Measurements from ENCODE around the gene RCAN2.

The RCAN2 gene

DNA sequence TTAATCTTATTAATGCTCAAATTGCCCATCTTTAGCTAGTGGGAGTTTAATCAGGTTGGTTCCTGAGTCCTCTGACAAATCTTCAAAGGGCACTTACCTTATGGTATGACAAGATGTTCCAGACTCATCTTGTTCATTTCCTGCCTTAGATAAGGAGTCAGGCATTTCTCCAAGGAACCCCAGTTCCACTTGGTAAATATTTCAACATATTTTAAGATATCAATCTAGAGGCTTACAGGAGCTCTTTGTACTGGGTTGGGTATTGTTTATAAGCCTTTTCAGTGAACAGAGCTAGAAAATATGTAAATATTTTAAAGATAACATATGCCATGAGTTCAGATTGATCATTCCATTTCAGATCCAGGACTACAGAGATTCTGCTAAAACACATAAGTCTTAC lies 159.8 kb downstream of the RCAN2 start:
- no peak for DNase-seq

- DNase-seq = peak; percentile 40
These were observed 161.7 kb downstream of the RCAN2 start for GRCh38 chr6:46329568-46329967.

DNA sequence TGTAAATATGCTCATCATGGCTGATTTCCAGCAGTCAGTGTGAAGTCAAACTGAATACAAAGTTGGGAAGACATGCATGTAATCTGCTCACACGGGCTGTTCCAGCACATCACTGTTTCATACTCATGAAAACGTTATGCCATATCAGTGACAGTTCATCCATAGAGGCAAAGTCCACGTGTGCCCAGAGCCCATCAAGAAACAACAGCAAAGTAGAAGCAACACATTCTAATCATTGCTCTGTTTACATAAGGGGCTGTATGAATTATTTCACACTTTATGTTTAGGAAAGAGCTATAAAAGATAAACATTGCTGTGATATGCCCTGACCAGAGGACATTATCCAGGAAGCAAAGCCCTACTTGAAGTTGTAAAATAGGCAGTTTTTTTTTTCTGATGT lies 163.5 kb downstream of the RCAN2 start:
- DNase-seq = no peak

GRCh38 chr6:46325561-46326530 lies 165.4 kb downstream of the RCAN2 start:
- peak; percentile 89 for DNase-seq

- DNase-seq = no peak
These were observed 166.5 kb downstream of the RCAN2 start for GRCh38 chr6:46324706-46325105.

DNA sequence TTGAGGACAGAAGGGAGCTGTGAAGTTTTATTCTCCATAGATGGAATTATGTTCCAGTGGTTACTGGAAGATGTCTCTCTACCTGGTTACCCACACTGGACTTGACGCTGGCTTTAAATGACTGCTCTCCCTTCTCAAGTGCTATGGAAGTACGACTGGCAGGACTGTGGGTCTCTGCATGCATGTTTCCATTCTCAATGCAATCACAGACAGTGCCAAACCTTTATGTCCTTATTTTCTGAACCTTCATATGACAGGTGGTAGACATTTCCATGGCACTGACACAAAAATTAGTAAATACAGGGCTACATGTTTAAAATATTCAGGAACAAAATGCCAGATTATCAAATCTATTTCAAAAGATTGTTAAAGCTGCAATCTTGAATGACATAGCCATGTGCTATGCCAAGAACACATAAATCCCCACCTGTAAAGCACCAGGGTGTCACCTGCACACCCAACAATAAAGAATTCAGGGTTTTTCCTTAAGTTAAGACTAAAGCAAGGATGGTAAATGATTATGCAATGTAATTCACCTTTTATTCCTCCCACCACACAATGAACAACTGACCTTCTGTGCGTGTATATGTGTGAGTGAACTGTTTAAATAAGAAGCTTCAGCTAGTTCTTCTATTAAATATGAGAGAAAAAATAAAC lies 167.2 kb downstream of the RCAN2 start:
- DNase-seq = no peak

DNA sequence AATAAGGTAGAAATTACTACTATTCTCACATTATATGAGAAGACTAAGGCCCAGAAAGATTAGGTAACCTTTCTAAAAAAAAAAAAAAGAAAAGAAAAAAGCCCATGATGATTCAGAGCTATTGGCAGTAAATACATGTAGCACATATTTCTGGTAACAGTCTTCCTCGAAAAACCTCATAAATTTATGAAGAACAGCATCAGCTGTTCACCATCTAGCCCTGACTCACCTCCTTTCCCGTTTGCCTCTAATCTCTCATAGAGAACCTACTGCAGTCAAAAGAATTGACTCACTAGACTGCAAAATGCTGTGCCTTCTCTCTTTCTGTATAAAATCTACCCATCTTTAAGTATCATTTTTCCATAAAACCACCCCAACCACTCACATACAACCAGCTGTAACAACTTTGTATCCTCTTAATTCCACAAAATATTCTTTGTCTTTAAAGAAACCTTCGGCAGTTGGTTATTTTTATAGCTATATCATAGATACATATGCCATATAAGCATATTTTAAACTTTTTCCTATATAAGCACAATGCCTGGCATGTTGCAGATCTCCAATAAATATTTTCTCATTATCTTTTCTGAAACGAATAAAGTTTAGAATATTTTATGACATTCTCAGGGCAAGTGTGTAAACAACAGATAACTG lies 167.8 kb downstream of the RCAN2 start:
- DNase-seq = peak; percentile 96

DNA sequence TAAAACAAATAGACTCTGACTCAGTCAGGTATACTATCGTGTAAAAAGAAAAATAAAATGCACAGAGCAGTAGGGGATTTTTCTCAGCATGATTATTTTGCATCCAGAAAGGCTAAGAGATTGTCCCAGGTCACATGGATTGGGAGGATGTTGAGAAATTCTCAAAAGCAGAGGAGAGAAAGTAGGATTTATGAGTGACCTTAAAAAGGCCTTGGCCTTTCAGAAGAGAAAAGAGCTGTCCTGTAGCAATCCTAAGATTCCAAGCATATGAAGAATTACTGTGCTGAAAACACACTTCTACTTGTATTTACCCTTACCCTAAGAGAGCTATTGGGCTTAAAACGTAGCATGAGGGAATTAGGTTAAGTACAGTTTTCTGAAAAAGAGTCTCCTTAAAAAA lies 170.7 kb downstream of the RCAN2 start:
- peak; percentile 28 for DNase-seq

DNA sequence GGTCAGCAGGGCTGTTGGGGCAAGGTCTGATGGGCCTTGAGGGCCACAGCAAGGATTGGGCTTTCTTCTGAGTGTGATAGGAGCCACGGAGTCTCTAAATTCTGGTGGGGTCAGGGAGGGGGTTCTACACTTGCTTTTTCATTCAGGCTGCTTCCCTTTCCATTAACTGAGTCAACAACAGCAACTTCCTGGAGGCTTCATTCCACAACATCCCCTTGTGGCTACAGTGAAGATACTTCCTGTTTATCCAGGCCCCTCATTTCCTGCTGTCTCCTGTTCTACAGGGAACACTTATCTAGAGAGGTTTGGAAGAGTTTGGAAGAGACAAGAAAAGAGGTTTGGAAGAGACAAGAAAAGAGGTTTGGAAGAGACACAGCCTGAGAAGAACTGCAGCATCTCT lies 175.7 kb downstream of the RCAN2 start:
- DNase-seq = no peak

- DNase-seq = no peak
These were observed 178.6 kb downstream of the RCAN2 start for GRCh38 chr6:46312654-46313053.

DNA sequence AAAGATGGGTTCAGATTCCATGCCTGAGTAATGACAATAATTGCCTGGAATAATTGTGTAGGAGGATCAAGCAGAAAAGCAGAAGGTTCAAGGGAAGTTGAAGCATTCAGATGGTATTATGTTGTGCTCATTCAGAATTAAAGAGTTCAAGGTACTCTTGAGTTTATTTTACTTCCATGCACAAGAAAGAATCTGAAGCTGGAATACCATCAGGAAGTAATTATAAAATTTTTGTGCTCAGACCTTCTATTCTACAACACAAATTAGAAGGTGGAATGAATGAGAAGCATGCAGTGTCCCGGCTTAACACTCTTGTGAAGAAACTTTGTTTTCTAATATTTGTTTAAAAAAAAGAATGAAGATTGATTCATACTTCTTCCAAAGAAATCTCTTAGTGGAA lies 181.1 kb downstream of the RCAN2 start:
- peak; percentile 35 for DNase-seq

GRCh38 chr6:46306431-46306830 lies 184.8 kb downstream of the RCAN2 start:
- no peak for DNase-seq

DNA sequence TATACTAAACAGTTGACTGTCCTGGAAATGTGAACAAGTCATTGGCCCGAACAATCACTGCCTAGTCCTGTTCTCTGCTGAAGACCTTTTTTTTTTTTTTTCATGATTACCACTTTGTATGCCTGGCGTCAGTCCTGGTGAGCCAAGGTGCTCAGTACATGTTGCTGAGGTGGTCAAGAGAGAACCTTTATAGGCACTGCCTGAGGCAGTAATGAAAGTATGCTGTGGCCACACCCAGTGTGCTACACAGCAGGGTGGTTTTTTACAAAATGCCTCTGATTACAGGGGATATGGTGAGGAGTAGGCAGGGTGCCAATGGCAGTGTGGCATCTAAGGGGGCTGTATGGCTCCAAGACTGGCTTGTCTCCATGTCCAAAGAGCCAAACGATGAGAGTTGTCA lies 185.4 kb downstream of the RCAN2 start:
- no peak for DNase-seq

DNA sequence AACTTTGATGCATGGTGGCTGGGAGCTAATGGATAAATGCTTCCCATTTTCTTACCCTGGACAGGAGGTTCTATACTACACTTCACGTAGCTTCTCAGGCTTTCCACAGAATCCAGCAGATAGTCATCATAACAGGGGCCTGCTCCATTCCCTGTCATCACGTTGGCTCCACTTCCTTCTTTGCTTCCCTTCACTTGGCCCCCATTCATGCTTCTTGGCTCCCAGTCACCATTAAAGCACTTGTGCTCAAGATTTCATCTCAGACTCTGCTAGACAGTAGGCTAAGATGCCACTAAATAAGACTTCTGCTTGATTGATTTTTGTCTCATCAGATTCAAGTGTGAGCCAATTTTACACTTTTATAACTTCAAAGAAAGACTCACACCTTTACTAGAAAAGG lies 186.0 kb downstream of the RCAN2 start:
- no peak for DNase-seq

DNA sequence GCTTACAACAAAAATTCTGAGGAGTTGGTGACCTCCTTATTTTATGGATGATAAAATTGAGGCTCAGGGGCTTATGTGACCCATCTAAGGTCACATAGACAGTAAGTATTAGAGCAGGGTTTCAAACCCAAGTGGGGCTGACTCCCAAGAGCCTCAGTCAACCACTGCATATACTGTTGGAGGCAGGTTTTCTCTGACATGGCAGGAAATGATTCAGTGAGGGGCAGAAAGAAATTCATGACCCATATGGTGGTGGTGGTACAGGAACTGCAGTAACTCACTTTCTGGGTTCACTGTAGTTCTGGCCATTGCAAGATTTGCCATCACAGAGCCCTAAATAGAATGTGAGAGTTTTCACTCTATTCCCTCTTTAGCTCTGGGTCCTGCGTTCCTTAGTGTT lies 188.4 kb downstream of the RCAN2 start:
- no peak for DNase-seq

DNA sequence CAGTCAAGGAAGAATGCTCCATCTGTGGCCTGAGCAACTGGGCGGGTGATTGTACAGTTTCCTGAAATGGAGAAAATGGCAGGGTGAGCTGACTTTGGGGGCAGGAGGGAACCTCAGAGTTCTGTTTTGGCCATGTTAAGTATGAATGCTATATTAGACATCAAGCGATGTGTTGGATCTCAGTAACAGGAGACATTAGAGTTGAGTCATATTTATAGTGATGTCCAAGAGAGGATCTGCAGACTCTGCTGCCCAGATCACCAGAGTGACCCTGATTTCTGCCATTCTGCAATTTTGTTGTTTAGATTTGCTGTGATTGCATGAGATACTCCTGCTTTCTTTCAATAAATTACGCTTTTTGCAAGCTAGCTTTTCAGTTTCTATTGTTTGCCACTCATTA lies 189.1 kb downstream of the RCAN2 start:
- DNase-seq = no peak

DNA sequence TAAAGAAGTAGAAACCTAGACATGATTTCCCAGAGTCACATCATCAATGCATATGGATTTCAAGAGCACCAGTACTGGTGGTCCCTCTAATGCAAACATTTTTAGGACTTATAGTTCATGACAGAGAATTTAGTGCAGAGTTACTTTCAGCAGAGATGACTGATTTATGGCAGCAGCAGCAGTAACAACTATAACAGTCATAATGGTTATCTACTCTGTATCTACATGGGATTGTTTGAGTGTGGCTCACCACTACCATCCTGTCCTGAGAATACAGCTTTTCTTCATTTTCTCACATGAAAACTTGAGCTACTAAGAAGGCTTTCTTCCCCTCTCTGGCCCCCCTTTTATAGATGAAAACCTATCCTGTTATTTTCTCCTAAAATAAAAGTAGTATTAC lies 192.0 kb downstream of the RCAN2 start:
- peak; percentile 6 for DNase-seq

- no peak for DNase-seq
These were observed 194.7 kb downstream of the RCAN2 start for GRCh38 chr6:46296586-46296985.

DNA sequence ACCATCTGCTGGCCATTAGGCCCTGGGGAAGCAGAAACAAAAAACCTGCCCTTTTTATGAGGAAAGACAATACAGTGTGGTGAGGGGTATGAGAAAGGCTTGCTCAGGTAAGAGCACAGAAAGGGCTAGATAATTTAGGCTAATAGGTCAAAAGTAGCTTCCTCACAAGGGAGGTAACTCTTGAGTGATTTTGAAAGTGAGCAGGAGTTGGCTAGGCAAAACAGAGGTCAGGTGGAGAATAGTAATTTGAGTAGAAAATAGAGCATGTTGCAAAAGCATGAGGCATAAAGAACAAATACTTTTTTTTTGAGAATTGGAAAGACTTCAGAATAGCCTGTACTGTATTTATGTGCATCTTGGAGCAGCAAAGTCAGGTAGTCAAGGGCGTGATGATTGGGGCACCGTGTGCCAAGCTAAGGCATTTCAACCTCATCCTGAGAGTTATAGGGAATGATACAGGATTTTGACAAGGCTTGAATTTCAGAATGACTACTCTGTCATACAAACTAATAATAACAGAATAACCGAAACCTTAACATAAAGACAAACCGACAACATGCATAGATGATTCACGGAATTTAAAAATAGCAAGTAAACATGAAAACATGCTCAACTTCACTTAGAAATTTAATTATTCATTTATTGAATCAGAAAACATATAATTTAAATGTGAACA lies 197.5 kb downstream of the RCAN2 start:
- no peak for DNase-seq

DNA sequence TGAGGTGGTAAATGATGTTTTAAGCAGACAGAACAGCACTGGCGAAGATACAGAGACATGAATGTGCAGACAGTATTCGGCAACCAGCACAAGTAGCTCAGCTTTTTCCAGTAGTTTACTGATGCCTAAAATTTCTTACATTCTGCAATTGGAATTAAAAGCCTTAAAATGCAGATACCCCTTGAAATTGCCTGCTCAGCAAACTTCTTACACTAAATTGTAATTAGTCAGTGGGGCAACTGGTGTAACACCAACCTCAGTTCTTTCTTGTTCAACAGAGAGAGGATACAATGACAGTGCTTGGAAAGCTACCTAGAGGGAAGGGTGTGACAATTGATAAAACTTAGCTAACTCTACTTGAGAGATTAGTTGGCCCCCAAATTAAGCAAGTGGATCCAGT lies 199.4 kb downstream of the RCAN2 start:
- no peak for DNase-seq

GRCh38 chr6:46291275-46291633 lies 200.0 kb downstream of the RCAN2 start:
- DNase-seq = no peak

DNA sequence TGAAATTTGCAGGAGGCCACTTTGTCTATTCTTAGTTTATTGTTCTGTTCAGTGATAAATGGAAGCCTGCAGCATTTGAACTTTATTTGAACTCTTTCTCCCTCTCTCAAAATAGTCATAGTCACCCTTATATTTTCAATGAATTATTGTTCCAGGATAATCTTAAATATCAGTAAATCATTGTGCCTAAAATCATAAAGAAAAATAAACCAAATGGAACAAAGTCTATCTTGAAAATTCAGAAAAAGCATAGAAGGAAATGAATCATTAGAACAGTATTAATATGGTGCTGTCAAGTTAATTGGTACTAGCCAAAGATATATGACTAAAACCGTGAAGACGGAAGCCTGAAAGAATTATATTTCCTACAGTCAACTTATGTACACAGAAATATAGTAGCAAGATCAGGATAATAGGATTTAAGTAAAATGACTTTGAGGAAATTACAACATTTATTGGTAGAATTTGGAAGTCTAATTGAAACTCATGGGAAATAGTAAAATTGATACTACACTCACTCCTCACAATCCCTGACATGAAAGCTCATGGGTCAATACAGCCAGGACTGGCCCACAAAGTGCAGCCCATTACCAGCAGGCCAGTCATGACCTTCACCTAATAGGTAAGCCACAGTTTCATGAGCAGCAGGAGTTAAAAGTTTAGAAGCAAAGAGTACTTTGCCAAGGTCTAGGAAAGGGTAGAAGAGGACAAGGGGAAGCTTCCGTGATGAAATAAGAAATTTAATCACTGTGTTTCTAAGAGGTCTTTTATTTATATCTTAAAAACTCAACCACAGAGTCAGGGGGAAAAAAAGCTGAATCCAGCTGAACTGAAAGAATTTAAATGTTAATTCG lies 200.6 kb downstream of the RCAN2 start:
- DNase-seq = peak; percentile 17

Data from fibroblast of skin of abdomen (primary cell).